Esophagus (tissue), 2 donors: Measurements from ENCODE around the gene NOD1. TPM values are rescaled to one million over a fixed set of nuclear protein-coding genes. Genes with fewer than 3 reads are reported as not detected.
A peak's percentile ranks its signal among the peaks of the same experiment; 100 is the strongest.

Experiments used
- H3K27ac ChIP-seq, 2 donors: one replicate each; pipeline ENCODE4 v1.5.1; 2013; ENCODE audit warnings: low read depth in 2 of 2, mild to moderate bottlenecking in 2 of 2, inconsistent platforms in 1 of 2, low read length in 1 of 2, moderate library complexity in 1 of 2
- H3K27me3 ChIP-seq, 2 donors: one replicate each; pipeline ENCODE4 v1.6.1; 2013; ENCODE audit warnings: low read length in 2 of 2, control low read depth in 1 of 2, mild to moderate bottlenecking in 1 of 2; ENCODE audit not compliant: insufficient read depth in 2 of 2, control insufficient read depth in 1 of 2
- H3K36me3 ChIP-seq, 2 donors: one replicate each; pipeline ENCODE4 v1.6.1; 2013; ENCODE audit warnings: low read length in 1 of 2; ENCODE audit not compliant: control insufficient read depth in 2 of 2, insufficient read depth in 2 of 2
- H3K4me1 ChIP-seq, 2 donors: one replicate each; pipeline ENCODE4 v1.6.1; 2013; ENCODE audit warnings: low read length in 1 of 2; ENCODE audit not compliant: control insufficient read depth in 2 of 2, insufficient read depth in 2 of 2
- H3K4me3 ChIP-seq, 2 donors: one replicate each; pipeline ENCODE4 v1.5.1; 2013; ENCODE audit warnings: low read length in 2 of 2, mild to moderate bottlenecking in 2 of 2, low read depth in 1 of 2, moderate library complexity in 1 of 2
- H3K9me3 ChIP-seq, 2 donors: one replicate each; pipeline ENCODE4 v1.6.1; 2013; ENCODE audit warnings: mild to moderate bottlenecking in 2 of 2, low read depth in 1 of 2, low read length in 1 of 2, moderate library complexity in 1 of 2; ENCODE audit not compliant: control insufficient read depth in 2 of 2, insufficient read depth in 1 of 2
- WGBS, 2 donors: extraction: QIAGEN DNeasy Blood & Tissue Kit; methylation state at CpG; one replicate each; pipeline ENCODE4 v1.1.7; 2013; 5-methylcytosine and 5-hydroxymethylcytosine counted together
- polyA plus RNA-seq, 2 donors: library from polyadenylated mRNA; stranded (reverse); fragments of 200-250 nt; gene quantifications; one replicate each; pipeline ENCODE4 v1.2.3, GENCODE V29; 2013
- donor health status: healthy with polysubstance abuse.
- donor health status: Bipolar disorder and iron deficiency.

Gene NOD1
- polyA plus RNA-seq, 2 donors: 5.0 to 6.1 TPM

DNA sequence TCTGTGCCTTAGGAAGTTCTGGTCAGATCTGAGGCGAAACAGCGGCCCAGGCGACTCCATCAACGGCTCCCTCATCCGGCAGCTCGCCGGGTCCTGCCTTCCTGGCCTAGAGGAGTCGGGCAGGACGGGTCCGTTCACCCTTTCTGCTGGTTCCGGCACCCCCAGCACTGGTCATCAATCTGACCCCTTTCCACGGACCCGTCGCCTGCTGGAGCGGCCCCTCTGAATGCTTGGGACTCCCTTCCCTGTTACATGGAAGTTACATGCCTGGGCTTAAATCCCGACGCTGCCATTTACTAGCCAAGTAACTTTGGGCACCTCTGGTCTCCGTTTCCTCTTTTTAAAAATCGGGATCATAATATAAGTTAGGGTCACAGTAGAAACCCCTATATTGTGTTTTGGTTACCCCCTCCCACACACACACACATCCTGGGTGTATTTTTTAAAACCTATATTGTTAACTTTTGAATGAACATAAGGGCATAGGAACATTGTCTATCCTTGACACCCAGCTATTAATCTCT, 26.7 kb upstream of the NOD1 start:
- peak overlapping the region; percentile 62 to 88 for H3K4me3 ChIP-seq
- H3K27ac ChIP-seq: peak overlapping the region; percentile 83 to 88
- no peaks in the 10 kb centered on the region for H3K27me3 ChIP-seq
- no peaks in the 10 kb centered on the region for H3K9me3 ChIP-seq
- WGBS, 2 donors: 5 to 8% methylated on average over 19 of the region's 19 CpGs
- H3K4me1 ChIP-seq: peaks cover 2 to 5% of the 10 kb centered on the region in 2 donors
- no peaks in the 10 kb centered on the region for H3K36me3 ChIP-seq

- H3K9me3 ChIP-seq: no peaks in the 10 kb centered on the region
- H3K36me3 ChIP-seq: no peaks in the 10 kb centered on the region
- no peaks in the 10 kb centered on the region for H3K27me3 ChIP-seq
- peak within 1 kb of the TSS; percentile 82 to 88 for H3K4me3 ChIP-seq
- 0% methylated on average over 62 to 64 of the region's 64 CpGs for WGBS, 2 donors
- H3K4me1 ChIP-seq: peaks cover 2 to 5% of the 10 kb centered on the region in 2 donors
- H3K27ac ChIP-seq: peak within 1 kb of the TSS; percentile 83 to 88
These were observed 26.0 kb upstream of the NOD1 start, which contains the start of gene GGCT for GRCh38 chr7:30504301-30505173. Gene GGCT (minus strand): TSS chr7:30504829. CDS start chr7:30504709, 120 bp downstream.

GRCh38 chr7:30503274-30504212, 25.0 kb upstream of the NOD1 start:
- Histone ChIP-seq H3K27ac (peak overlapping the region in 1 of 2 donors; percentile 76), H3K4me1 (peaks cover 2 to 5% of the 10 kb centered on the region in 2 donors), H3K36me3 (no peaks in the 10 kb centered on the region), H3K4me3 (peak overlapping the region; percentile 82 to 88), H3K9me3 (no peaks in the 10 kb centered on the region), H3K27me3 (no peaks in the 10 kb centered on the region)
- WGBS, 2 donors: 39 to 42% methylated on average over 15 of the region's 15 CpGs

DNA sequence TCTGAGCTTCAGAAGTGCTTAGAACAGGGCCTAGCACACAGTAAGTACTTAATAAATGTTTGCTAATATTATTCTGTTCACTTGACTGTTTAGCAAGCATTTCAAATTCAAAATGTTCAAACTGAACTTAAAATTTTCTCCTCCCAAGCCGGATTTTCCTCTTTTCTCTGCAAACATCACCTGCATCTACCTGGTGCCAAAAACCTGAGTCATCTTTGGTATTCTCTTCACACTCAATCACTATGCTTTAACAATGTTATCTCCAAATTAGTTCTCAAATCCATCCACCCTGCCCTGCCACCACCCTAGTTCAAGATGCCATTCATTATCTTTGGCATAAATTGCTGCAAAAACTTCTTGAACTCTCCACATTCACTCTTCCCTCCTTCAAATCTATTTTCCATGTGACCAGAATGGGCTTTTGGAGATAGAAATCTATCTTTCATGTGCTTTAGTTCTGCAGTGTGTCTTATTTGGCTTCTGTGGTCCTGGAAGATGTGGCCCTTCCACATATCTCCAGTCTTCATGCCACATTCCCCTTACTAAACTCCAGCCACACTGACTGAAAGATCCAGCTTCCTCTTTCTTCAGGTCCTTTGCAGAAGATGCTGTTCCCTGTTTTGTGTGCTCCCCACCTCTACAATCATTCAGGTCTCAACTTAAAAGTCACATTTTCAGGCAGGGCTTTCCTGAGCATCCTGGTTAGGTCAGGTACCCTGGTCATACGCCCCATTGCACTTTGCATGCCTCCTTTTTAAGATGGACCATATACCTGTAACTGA, 24.1 kb upstream of the NOD1 start:
- 63 to 69% methylated on average over 2 of the region's 2 CpGs for WGBS, 2 donors
- no peaks in the 10 kb centered on the region for H3K9me3 ChIP-seq
- H3K4me1 ChIP-seq: peaks cover 2 to 5% of the 10 kb centered on the region in 2 donors
- no peaks in the 10 kb centered on the region for H3K36me3 ChIP-seq
- H3K4me3 ChIP-seq: no peak overlapping the region
- H3K27me3 ChIP-seq: no peaks in the 10 kb centered on the region
- H3K27ac ChIP-seq: no peak overlapping the region

- no peaks in the 10 kb centered on the region for H3K36me3 ChIP-seq
- H3K27ac ChIP-seq: no peak overlapping the region
- WGBS, 2 donors: 94% methylated on average over 5 of the region's 5 CpGs
- no peaks in the 10 kb centered on the region for H3K9me3 ChIP-seq
- peaks cover 2 to 5% of the 10 kb centered on the region in 2 donors for H3K4me1 ChIP-seq
- no peaks in the 10 kb centered on the region for H3K27me3 ChIP-seq
- H3K4me3 ChIP-seq: no peak overlapping the region
These were observed 22.7 kb upstream of the NOD1 start for GRCh38 chr7:30501264-30501663.

- no peaks in the 10 kb centered on the region for H3K4me1 ChIP-seq
- no peak overlapping the region for H3K27ac ChIP-seq
- no peaks in the 10 kb centered on the region for H3K36me3 ChIP-seq
- no peaks in the 10 kb centered on the region for H3K27me3 ChIP-seq
- H3K4me3 ChIP-seq: no peak overlapping the region
- H3K9me3 ChIP-seq: peaks cover 0 to 3% of the 10 kb centered on the region in 2 donors
These were observed 14.6 kb upstream of the NOD1 start for GRCh38 chr7:30493228-30493627.

DNA sequence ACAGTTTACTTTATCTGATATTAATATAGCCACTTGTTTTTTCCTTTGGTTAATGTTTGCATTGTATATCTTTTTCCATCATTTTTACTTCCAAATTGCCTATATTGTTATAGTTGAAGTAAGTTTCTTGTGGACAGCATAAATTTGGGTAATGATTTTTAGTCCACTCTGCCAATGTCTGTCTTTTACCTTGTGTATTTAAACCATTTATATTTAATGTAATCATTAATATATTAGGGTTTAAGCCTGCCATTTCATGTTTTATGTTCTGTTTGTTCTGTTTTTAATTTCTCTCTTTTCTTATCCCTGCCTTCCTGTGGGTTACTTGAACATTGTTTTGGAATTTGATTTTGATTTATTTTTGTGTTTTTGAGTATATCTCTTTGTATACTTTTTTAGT, 12.8 kb upstream of the NOD1 start:
- Histone ChIP-seq H3K36me3 (no peaks in the 10 kb centered on the region), H3K9me3 (peaks cover 0 to 3% of the 10 kb centered on the region in 2 donors), H3K4me1 (no peaks in the 10 kb centered on the region)

DNA sequence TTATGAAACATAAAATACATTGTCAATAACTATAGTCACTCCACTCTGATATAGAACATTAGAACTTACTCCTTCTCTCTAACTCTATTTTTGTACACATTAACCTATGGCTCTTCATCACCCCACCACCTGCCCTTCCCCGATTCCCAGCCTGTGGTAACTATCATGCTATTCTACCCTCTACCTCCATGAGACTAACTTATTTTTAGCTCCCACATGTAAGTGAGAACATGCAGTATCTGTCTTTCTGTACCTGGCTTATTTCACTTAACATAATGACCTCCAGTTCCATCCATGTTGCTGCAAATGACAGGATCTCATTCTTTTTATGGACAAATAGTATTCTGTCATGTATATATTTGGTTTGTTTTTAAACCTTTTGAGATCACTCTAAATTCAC, 8.8 kb upstream of the NOD1 start:
- WGBS, 2 donors: 80 to 90% methylated on average over 1 of the region's 1 CpG
- Histone ChIP-seq H3K36me3 (no peaks in the 10 kb centered on the region), H3K9me3 (peaks cover 0 to 3% of the 10 kb centered on the region in 2 donors), H3K27ac (no peak overlapping the region), H3K4me1 (no peaks in the 10 kb centered on the region), H3K4me3 (no peak overlapping the region), H3K27me3 (no peaks in the 10 kb centered on the region)

More for the DNA sequence above, 12.8 kb upstream of the NOD1 start:
- H3K4me3 ChIP-seq: no peak overlapping the region
- H3K27me3 ChIP-seq: no peaks in the 10 kb centered on the region
- no peak overlapping the region for H3K27ac ChIP-seq

DNA sequence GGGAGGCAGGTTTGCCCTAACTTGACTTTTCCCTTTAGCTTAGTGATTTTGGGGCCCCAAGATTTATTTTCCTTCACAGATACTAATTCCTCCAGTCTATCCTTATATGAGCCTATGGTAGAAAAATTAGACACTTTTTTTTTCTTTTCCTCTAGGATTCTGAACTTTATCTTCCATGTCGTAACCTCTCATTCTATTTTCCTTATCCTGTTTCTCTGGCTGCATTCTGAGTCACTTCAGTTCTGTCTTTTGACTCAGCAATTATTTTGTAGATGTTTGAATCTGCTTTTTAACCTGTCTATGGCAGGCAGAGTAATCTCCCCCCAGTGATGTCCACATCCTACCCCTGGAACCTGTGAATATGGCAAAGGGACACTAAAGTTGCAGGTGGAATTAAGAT, 7.1 kb upstream of the NOD1 start:
- Histone ChIP-seq H3K27me3 (no peaks in the 10 kb centered on the region), H3K36me3 (no peaks in the 10 kb centered on the region), H3K27ac (no peak overlapping the region), H3K4me1 (no peaks in the 10 kb centered on the region), H3K9me3 (peaks cover 0 to 3% of the 10 kb centered on the region in 2 donors), H3K4me3 (no peak overlapping the region)
- WGBS, 2 donors: 89 to 98% methylated on average over 1 of the region's 1 CpG
